Measurements from ENCODE around the gene CLSTN3.

DNA sequence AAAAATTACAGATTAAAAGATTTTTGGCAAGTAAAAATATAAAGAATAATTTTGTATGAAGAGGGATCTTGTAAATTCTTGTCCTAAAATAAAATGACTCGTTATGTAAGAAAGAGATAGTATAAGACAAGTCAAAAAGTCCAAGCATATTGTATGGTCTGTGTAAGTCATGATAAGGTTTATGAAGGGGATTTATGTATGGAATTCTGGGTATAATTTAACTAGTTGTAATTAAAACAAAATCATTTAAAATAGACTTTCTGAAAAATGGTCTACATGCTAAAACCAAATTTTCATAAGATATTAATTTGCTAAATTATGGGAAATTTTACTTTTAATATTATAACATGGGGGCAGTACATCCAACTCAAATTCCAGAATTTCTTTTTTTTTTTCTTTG lies 41.7 kb downstream of the CLSTN3 start:
- TF ChIP-seq CREB1 (IDR thresholded peaks at IDR 0.05; ENCODE audit: low read depth) (no peak), CEBPB (IDR thresholded peaks at IDR 0.05) (no peak), EP300 (IDR thresholded peaks at IDR 0.05; ENCODE audit: borderline replicate concordance) (no peak), TAF1 (IDR thresholded peaks at IDR 0.05; ENCODE audit: low read depth) (no peak), YY1 (IDR thresholded peaks at IDR 0.05; ENCODE audit: low read depth) (no peak), EGR1 (IDR thresholded peaks at IDR 0.05) (no peak), TEAD4 (IDR thresholded peaks at IDR 0.05) (no peak), RAD21 (IDR thresholded peaks at IDR 0.05; ENCODE audit: low read depth) (no peak), NFIC (IDR thresholded peaks at IDR 0.05) (no peak), TCF12 (IDR thresholded peaks at IDR 0.05; ENCODE audit: low read depth) (no peak), FOXM1 (IDR thresholded peaks at IDR 0.05; ENCODE audit: borderline replicate concordance, low read depth) (no peak)
- TF ChIP-seq, protein P1, sequence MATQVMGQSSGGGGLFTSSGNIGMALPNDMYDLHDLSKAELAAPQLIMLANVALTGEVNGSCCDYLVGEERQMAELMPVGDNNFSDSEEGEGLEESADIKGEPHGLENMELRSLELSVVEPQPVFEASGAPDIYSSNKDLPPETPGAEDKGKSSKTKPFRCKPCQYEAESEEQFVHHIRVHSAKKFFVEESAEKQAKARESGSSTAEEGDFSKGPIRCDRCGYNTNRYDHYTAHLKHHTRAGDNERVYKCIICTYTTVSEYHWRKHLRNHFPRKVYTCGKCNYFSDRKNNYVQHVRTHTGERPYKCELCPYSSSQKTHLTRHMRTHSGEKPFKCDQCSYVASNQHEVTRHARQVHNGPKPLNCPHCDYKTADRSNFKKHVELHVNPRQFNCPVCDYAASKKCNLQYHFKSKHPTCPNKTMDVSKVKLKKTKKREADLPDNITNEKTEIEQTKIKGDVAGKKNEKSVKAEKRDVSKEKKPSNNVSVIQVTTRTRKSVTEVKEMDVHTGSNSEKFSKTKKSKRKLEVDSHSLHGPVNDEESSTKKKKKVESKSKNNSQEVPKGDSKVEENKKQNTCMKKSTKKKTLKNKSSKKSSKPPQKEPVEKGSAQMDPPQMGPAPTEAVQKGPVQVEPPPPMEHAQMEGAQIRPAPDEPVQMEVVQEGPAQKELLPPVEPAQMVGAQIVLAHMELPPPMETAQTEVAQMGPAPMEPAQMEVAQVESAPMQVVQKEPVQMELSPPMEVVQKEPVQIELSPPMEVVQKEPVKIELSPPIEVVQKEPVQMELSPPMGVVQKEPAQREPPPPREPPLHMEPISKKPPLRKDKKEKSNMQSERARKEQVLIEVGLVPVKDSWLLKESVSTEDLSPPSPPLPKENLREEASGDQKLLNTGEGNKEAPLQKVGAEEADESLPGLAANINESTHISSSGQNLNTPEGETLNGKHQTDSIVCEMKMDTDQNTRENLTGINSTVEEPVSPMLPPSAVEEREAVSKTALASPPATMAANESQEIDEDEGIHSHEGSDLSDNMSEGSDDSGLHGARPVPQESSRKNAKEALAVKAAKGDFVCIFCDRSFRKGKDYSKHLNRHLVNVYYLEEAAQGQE (IDR thresholded peaks at IDR 0.05; ENCODE audit: low read depth): no peak
- TF ChIP-seq, protein P2, sequence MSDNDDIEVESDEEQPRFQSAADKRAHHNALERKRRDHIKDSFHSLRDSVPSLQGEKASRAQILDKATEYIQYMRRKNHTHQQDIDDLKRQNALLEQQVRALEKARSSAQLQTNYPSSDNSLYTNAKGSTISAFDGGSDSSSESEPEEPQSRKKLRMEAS (IDR thresholded peaks at IDR 0.05): no peak
- TF ChIP-seq, protein P3, sequence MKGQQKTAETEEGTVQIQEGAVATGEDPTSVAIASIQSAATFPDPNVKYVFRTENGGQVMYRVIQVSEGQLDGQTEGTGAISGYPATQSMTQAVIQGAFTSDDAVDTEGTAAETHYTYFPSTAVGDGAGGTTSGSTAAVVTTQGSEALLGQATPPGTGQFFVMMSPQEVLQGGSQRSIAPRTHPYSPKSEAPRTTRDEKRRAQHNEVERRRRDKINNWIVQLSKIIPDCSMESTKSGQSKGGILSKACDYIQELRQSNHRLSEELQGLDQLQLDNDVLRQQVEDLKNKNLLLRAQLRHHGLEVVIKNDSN (IDR thresholded peaks at IDR 0.05): no peak
